ENCODE measurements around the gene CMTM3.

GRCh38 chr16:66649167-66649566 is 44.7 kb downstream of the CMTM3 start:
- no peak for TF ChIP-seq CTCF (IDR thresholded peaks at IDR 0.05)
- no peak for TF ChIP-seq EZH2phosphoT487 (IDR thresholded peaks at IDR 0.05)
- TF ChIP-seq EZH2 (IDR thresholded peaks at IDR 0.05): no peak
